ENCODE results near the gene GLI3. TPM values are rescaled to one million over a fixed set of nuclear protein-coding genes. Genes with fewer than 3 reads are reported as not detected.

GLI3 gene
- total RNA-seq, 1 donor from 2014 or later, result 32.0 TPM

DNA sequence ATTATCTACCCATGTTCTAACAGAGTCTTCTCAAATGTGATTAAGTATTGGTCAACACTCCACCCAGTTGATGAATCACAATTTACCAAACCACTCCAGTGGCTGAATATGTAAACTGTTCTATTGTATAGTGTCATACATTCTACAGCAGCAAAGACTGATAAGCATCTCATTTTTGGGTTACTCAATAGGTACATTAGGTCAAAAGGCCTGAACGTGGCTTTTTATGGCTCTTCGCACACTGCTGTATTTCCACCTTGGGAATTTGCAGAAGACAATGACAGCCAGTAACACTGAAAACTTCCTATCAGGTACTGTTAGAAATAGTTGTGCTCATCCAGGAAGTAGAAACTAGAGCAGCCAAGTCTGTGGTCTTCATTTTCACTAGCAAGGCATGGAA lies 166.9 kb downstream of the GLI3 start:
- Histone ChIP-seq H3K36me3 (no peaks in the 10 kb centered on the region), H3K27me3 (no peaks in the 10 kb centered on the region), H3K9me3 (ENCODE audit: low read depth) (no peaks in the 10 kb centered on the region), H4K20me1 (ENCODE audit: low read depth) (peaks cover 98% of the 10 kb centered on the region), H3F3A (ENCODE audit: low read depth) (peaks cover 69% of the 10 kb centered on the region), H3K4me2 (peak overlapping the region; percentile 72), H3K27ac (peak overlapping the region; percentile 93), H3K9ac (no peak overlapping the region), H3K79me2 (ENCODE audit: low read depth) (peaks cover 88% of the 10 kb centered on the region), H2AFZ (replicated peaks) (no peak overlapping the region), H3K4me3 (no peak overlapping the region), H3K4me1 (peaks cover 95% of the 10 kb centered on the region)
- H3K27me3 Mint-ChIP-seq (ENCODE audit: insufficient read depth, low read depth), result peaks cover 2% of the 10 kb centered on the region
- no peaks in the 10 kb centered on the region for H3K9me3 Mint-ChIP-seq
- H3K36me3 Mint-ChIP-seq, result peaks cover 8% of the 10 kb centered on the region
- peak overlapping the region; percentile 99 for H3K27ac Mint-ChIP-seq
- peaks cover 95% of the 10 kb centered on the region for H3K4me1 Mint-ChIP-seq
- no peak for DNase-seq (ENCODE audit: low spot score)
- no peak overlapping the region for H3K4me3 Mint-ChIP-seq
- no peak for TF ChIP-seq EZH2phosphoT487 (IDR thresholded peaks at IDR 0.05)
- TF ChIP-seq, protein P1, sequence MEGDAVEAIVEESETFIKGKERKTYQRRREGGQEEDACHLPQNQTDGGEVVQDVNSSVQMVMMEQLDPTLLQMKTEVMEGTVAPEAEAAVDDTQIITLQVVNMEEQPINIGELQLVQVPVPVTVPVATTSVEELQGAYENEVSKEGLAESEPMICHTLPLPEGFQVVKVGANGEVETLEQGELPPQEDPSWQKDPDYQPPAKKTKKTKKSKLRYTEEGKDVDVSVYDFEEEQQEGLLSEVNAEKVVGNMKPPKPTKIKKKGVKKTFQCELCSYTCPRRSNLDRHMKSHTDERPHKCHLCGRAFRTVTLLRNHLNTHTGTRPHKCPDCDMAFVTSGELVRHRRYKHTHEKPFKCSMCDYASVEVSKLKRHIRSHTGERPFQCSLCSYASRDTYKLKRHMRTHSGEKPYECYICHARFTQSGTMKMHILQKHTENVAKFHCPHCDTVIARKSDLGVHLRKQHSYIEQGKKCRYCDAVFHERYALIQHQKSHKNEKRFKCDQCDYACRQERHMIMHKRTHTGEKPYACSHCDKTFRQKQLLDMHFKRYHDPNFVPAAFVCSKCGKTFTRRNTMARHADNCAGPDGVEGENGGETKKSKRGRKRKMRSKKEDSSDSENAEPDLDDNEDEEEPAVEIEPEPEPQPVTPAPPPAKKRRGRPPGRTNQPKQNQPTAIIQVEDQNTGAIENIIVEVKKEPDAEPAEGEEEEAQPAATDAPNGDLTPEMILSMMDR (IDR thresholded peaks at IDR 0.05), result no peak
- no peak for TF ChIP-seq EZH2 (IDR thresholded peaks at IDR 0.05)

DNA sequence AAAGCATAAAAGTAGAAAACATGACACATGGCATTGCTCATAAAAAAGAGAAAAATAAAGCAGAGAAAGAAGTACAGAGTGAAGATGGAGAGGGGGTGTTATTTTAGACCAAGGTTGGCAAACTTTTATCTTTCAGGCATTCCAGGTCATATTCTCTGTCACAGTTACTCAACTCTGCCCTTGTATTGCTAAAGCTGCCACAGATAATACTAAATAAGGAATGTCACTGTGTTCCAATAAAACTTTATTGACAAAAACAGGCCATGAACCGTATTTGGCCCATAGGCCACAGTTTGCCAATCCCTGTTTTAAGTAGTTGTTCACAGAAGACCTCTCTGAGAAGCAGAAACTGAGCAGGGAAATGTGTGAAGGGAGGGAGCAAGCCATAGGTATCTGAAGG lies 167.4 kb downstream of the GLI3 start:
- Histone ChIP-seq H3K4me3 (peak overlapping the region; percentile 28), H4K20me1 (ENCODE audit: low read depth) (peaks cover 98% of the 10 kb centered on the region), H3K27ac (peak overlapping the region; percentile 93), H3K79me2 (ENCODE audit: low read depth) (peaks cover 88% of the 10 kb centered on the region), H3K4me1 (peaks cover 95% of the 10 kb centered on the region), H3F3A (ENCODE audit: low read depth) (peaks cover 69% of the 10 kb centered on the region), H3K36me3 (no peaks in the 10 kb centered on the region), H3K9me3 (ENCODE audit: low read depth) (no peaks in the 10 kb centered on the region), H2AFZ (replicated peaks) (no peak overlapping the region), H3K9ac (no peak overlapping the region), H3K27me3 (no peaks in the 10 kb centered on the region), H3K4me2 (peak overlapping the region; percentile 72)
- Mint-ChIP-seq H3K27ac (peak overlapping the region; percentile 99), H3K9me3 (no peaks in the 10 kb centered on the region), H3K36me3 (peaks cover 8% of the 10 kb centered on the region), H3K4me3 (peak overlapping the region; percentile 77), H3K27me3 (ENCODE audit: insufficient read depth, low read depth) (peaks cover 2% of the 10 kb centered on the region), H3K4me1 (peaks cover 94% of the 10 kb centered on the region)
- no peak for DNase-seq (ENCODE audit: low spot score)
- TF ChIP-seq EZH2 (IDR thresholded peaks at IDR 0.05), result no peak
- TF ChIP-seq, protein P1 (IDR thresholded peaks at IDR 0.05), result no peak

DNA sequence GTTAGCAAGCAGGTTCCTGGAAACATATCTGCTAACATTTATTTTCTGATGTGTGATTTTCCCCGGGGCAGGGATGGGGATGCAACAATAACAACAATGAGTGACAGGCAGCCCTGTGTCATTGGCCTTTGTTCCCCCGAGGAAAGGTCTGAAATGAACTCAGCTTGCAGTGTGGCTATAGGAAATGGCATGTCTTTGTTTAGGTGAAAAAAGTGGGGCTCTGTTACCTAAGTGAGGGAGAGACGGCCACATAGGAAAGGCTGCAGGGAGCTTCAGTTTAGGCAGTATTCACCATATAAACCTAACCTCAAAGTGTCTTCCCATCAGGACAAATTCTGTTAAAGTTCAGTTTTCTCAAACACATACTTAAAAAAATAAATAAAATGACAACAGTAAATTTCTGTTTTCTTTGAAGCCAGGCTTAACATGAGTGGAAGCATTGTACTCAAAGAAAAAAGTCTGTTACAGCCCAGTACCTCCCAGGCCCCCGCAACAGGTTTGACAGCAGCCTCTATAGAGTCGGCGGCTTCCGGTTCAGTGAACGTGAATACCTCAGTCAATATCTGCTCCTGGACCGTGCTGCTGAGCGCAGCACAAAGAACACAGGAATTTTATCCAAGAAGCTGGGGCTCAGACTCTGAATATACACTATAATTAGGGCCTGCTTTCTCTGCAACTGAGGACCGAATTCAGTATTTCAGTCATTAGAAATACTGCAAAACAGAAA lies 168.3 kb downstream of the GLI3 start:
- DNase-seq (ENCODE audit: low spot score), result peak; percentile 94
- H3K27me3 Mint-ChIP-seq (ENCODE audit: insufficient read depth, low read depth), result peaks cover 2% of the 10 kb centered on the region
- Histone ChIP-seq H3K36me3 (no peaks in the 10 kb centered on the region), H3K79me2 (ENCODE audit: low read depth) (peaks cover 88% of the 10 kb centered on the region), H3K27ac (peak overlapping the region; percentile 93), H3K4me2 (peak overlapping the region; percentile 72), H3F3A (ENCODE audit: low read depth) (peaks cover 63% of the 10 kb centered on the region), H2AFZ (replicated peaks) (no peak overlapping the region), H3K9me3 (ENCODE audit: low read depth) (no peaks in the 10 kb centered on the region), H3K27me3 (no peaks in the 10 kb centered on the region), H3K9ac (no peak overlapping the region), H4K20me1 (ENCODE audit: low read depth) (peaks cover 98% of the 10 kb centered on the region), H3K4me3 (peak overlapping the region; percentile 28), H3K4me1 (peaks cover 93% of the 10 kb centered on the region)
- peak overlapping the region; percentile 77 for H3K4me3 Mint-ChIP-seq
- TF ChIP-seq EZH2phosphoT487 (IDR thresholded peaks at IDR 0.05) (no peak), EZH2 (IDR thresholded peaks at IDR 0.05) (no peak)
- TF ChIP-seq, protein P1 (IDR thresholded peaks at IDR 0.05), result no peak
- no peaks in the 10 kb centered on the region for H3K9me3 Mint-ChIP-seq
- H3K27ac Mint-ChIP-seq, result peak overlapping the region; percentile 99
- peaks cover 94% of the 10 kb centered on the region for H3K4me1 Mint-ChIP-seq
- H3K36me3 Mint-ChIP-seq, result peaks cover 7% of the 10 kb centered on the region

Data from neural progenitor cell (in vitro differentiated cells).